Brain microvascular endothelial cell (primary cell): Measurements from ENCODE around the gene DNAAF5.

ENCODE experiments used
- DNase-seq: peaks from one replicate; pipeline ENCODE4 v3.0.0-alpha.2; 2020
- H3K27ac ChIP-seq: fragments of 250-450 bp; sonication (Bioruptor Pico); 2 replicates; pipeline ENCODE4 v1.5.1; 2020; ENCODE audit warnings: mild to moderate bottlenecking, moderate library complexity
- H3K27me3 ChIP-seq: fragments of 250-450 bp; sonication (Bioruptor Pico); replicated peaks from 2 replicates; pipeline ENCODE4 v1.5.1; 2020; ENCODE audit warnings: mild to moderate bottlenecking
- H3K36me3 ChIP-seq: fragments of 250-450 bp; sonication (Bioruptor Pico); replicated peaks from 2 replicates; pipeline ENCODE4 v1.5.1; 2020; ENCODE audit warnings: mild to moderate bottlenecking
- H3K4me3 ChIP-seq: 2 replicates; pipeline ENCODE4 v1.5.1; 2011; ENCODE audit warnings: low read depth, mild to moderate bottlenecking, control low read depth, low read length, moderate library complexity
- CTCF ChIP-seq: IDR thresholded peaks from 2 replicates; pipeline ENCODE4 v1.5.1; 2011; ENCODE audit warnings: low read depth, mild to moderate bottlenecking, moderate library complexity, low read length, control low read depth, inconsistent platforms; ENCODE audit errors: missing control alignments
- in situ Hi-C: cut with HindIII; loops from 2 replicates; pipeline ENCODE4 v1.10.0; 2017; ENCODE audit warnings: low sequenced_read_pairs, low pct_ligation_motif_present

DNAAF5 gene

GRCh38 chr7:825386-825785 lies 98.9 kb downstream of the DNAAF5 start:
- Histone ChIP-seq H3K36me3 (no peaks in the 10 kb centered on the region), H3K27ac (peak overlapping the region; percentile 77), H3K27me3 (no peaks in the 10 kb centered on the region), H3K4me3 (no peak overlapping the region)
- in situ Hi-C loops = no loop called here
- no peak for TF ChIP-seq CTCF
- DNase-seq = no peak

GRCh38 chr7:826230-826917 lies 99.9 kb downstream of the DNAAF5 start:
- Histone ChIP-seq H3K27ac (no peak overlapping the region), H3K4me3 (no peak overlapping the region), H3K27me3 (no peaks in the 10 kb centered on the region), H3K36me3 (no peaks in the 10 kb centered on the region)
- in situ Hi-C loops = no loop called here
- no peak for DNase-seq
- TF ChIP-seq CTCF = no peak

- in situ Hi-C loops = no loop called here
- TF ChIP-seq CTCF = no peak
- Histone ChIP-seq H3K27me3 (no peaks in the 10 kb centered on the region), H3K27ac (no peak overlapping the region), H3K4me3 (no peak overlapping the region), H3K36me3 (no peaks in the 10 kb centered on the region)
- DNase-seq = no peak
These were observed 102.5 kb downstream of the DNAAF5 start for GRCh38 chr7:828793-829561.

GRCh38 chr7:830069-830468 lies 103.6 kb downstream of the DNAAF5 start:
- no peaks in the 10 kb centered on the region for H3K27me3 ChIP-seq
- in situ Hi-C loops = no loop called here
- DNase-seq = no peak
- no peak overlapping the region for H3K27ac ChIP-seq
- no peak overlapping the region for H3K4me3 ChIP-seq
- H3K36me3 ChIP-seq = no peaks in the 10 kb centered on the region
- TF ChIP-seq CTCF = no peak

GRCh38 chr7:831596-832166 lies 105.2 kb downstream of the DNAAF5 start:
- in situ Hi-C loops = no loop called here
- no peaks in the 10 kb centered on the region for H3K27me3 ChIP-seq
- TF ChIP-seq CTCF = no peak
- DNase-seq = peak; percentile 73
- no peak overlapping the region for H3K4me3 ChIP-seq
- no peaks in the 10 kb centered on the region for H3K36me3 ChIP-seq
- H3K27ac ChIP-seq = peak overlapping the region; percentile 95
